Psoas muscle (tissue), 8 donors: ENCODE data around the gene SASH1. TPM values are rescaled to one million over a fixed set of nuclear protein-coding genes. Genes with fewer than 3 reads are reported as not detected.

Experiments
- ATAC-seq, 4 donors: fragments of 200-7000 bp; cut with Tn5 transposase; one replicate each; pipeline ENCODE4 v1.9.1; 2020; ENCODE audit warnings: moderate library complexity in 3 of 4, mild to moderate bottlenecking in 2 of 4
- DNase-seq, 2 donors: peaks; one replicate each; pipeline ENCODE4 v3.0.0-alpha.2; 2020
- H3K27ac ChIP-seq: fragments of 200-600 bp; one replicate; pipeline ENCODE4 v1.8.0; 2022
- H3K27me3 ChIP-seq, 3 donors: fragments of 200-600 bp in 1 of 3; one replicate each; pipeline versions ENCODE4 v1.6.1 to v1.8.0; 2013 to 2022; ENCODE audit warnings: low read length in 2 of 3, mild to moderate bottlenecking in 2 of 3, moderate library complexity in 1 of 3; ENCODE audit not compliant: insufficient read depth in 3 of 3
- H3K36me3 ChIP-seq, 2 donors: fragments of 200-600 bp in 1 of 2; one replicate each; pipeline versions ENCODE4 v1.6.1 to v1.8.0; 2013 to 2022; ENCODE audit warnings: low read depth in 1 of 2, mild to moderate bottlenecking in 1 of 2, moderate library complexity in 1 of 2; ENCODE audit not compliant: insufficient read depth in 1 of 2
- H3K4me1 ChIP-seq: fragments of 200-600 bp; one replicate; pipeline ENCODE4 v1.8.0; 2022
- H3K4me3 ChIP-seq: fragments of 200-600 bp; one replicate; pipeline ENCODE4 v1.8.0; 2022; ENCODE audit warnings: mild to moderate bottlenecking
- H3K9me3 ChIP-seq: fragments of 200-600 bp; one replicate; pipeline ENCODE4 v1.8.0; 2022
- WGBS, 3 donors: extraction: QIAGEN DNeasy Blood & Tissue Kit; methylation state at CpG; one replicate each; pipeline versions ENCODE4 v1.1.6 to v1.1.7; 2013; 5-methylcytosine and 5-hydroxymethylcytosine counted together
- intact Hi-C, 2 donors: fragments of 100-400 bp; cut with DNase I; formaldehyde crosslinking; loops; one replicate each; pipeline versions ENCODE4 v1.11.0 to v1.14.2; 2022
- polyA plus RNA-seq, 3 donors: library from polyadenylated mRNA; stranded (reverse); fragments of 200-250 nt; gene quantifications; one replicate each; pipeline ENCODE4 v1.2.3, GENCODE V29; 2013
- total RNA-seq, 4 donors: library from RNA; stranded (reverse); fragmentation: NEBNext Ultra II Directional in 2 of 4; extraction: Animal tissue kit (Norgen Biotek cat#: 25700) in 2 of 4; gene quantifications; one replicate each; pipeline versions ENCODE4 v1.2.1 to v1.2.4, GENCODE V29; 2021 to 2023
- TF ChIP-seq, protein P1 (sequence below): fragments of 200-600 bp; IDR thresholded peaks from one replicate; pipeline ENCODE4 v1.8.0; 2022; ENCODE audit warnings: antibody characterized with exemption
- donor health status: healthy with polysubstance abuse.
- donor health status: DM: no; HTN: no; CAD: no; lungs with moderate emphysema.
- donor health status: Bipolar disorder and iron deficiency.
- donor health status: healthy.
- donor health status: DM: yes; HTN: yes; CAD: no.
- donor health status: DM: no; HTN: no; CAD: no.
- donor health status: DM: no; HTN: no; CAD: no.
- donor health status: DM: yes; HTN: yes; CAD: no.

The SASH1 gene
- total and polyA plus RNA-seq, 7 donors, result 5.0 to 26.1 (median 13.0) TPM

DNA sequence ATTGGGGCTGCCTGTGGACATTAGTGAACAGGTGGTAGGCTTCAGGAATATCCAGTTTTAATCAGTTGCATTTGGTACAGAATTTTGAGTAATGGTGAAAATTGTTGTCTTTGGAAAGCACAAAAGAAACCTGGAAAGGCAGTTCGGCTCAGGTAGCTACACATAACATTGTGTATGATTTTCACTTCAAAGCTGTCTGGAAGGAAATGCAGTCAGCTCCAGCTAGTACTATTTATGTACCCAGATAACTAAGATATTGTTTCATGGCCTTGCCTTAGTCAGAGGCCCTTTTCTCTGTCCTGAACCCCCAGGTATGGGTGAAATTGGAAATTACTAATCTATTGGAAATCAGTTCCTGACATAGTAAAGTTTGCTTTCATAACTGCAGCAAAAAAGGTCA lies 208.6 kb downstream of the SASH1 start:
- intact Hi-C loops, result no loop called here
- WGBS, 3 donors, result 53 to 76% (median 55%) methylated on average over 1 of the region's 1 CpG
- H3K4me1 ChIP-seq, result no peaks in the 10 kb centered on the region
- no peaks in the 10 kb centered on the region for H3K27me3 ChIP-seq
- H3K27ac ChIP-seq, result no peak overlapping the region
- H3K9me3 ChIP-seq, result no peaks in the 10 kb centered on the region
- ATAC-seq (no peak), DNase-seq (no peak)
- TF ChIP-seq, protein P1, sequence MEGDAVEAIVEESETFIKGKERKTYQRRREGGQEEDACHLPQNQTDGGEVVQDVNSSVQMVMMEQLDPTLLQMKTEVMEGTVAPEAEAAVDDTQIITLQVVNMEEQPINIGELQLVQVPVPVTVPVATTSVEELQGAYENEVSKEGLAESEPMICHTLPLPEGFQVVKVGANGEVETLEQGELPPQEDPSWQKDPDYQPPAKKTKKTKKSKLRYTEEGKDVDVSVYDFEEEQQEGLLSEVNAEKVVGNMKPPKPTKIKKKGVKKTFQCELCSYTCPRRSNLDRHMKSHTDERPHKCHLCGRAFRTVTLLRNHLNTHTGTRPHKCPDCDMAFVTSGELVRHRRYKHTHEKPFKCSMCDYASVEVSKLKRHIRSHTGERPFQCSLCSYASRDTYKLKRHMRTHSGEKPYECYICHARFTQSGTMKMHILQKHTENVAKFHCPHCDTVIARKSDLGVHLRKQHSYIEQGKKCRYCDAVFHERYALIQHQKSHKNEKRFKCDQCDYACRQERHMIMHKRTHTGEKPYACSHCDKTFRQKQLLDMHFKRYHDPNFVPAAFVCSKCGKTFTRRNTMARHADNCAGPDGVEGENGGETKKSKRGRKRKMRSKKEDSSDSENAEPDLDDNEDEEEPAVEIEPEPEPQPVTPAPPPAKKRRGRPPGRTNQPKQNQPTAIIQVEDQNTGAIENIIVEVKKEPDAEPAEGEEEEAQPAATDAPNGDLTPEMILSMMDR, result no peak
- peaks cover 0 to 18% of the 10 kb centered on the region in 2 donors for H3K36me3 ChIP-seq
- H3K4me3 ChIP-seq, result no peak overlapping the region

DNA sequence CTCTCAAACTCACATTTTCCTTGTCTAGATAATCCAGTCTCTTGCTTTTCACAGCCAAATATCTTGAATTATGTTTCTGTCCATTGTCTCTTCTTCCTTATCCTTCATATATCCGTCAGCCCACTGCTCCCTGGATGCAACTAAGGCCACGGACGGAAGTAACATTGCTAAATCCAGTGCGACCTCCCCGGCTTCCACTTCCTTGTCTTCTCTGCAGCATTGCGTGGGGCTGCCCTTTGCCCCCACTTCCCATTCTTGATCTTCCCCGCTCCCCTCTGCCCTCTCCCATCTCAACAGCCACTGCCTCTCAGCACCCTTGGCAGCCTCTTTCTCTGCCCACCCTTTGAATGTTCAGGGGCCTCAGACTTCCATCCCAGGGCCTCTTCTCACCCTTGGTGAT lies 213.8 kb downstream of the SASH1 start:
- Histone ChIP-seq H3K27ac (no peak overlapping the region), H3K4me3 (no peak overlapping the region), H3K4me1 (no peaks in the 10 kb centered on the region), H3K27me3 (no peaks in the 10 kb centered on the region), H3K9me3 (no peaks in the 10 kb centered on the region), H3K36me3 (no peaks in the 10 kb centered on the region)
- TF ChIP-seq, protein P1, result no peak
- no peak for ATAC-seq
- DNase-seq, result no peak
- WGBS, 3 donors, result 57 to 73% (median 67%) methylated on average over 6 to 7 of the region's 7 CpGs
- intact Hi-C loops, result no loop called here

DNA sequence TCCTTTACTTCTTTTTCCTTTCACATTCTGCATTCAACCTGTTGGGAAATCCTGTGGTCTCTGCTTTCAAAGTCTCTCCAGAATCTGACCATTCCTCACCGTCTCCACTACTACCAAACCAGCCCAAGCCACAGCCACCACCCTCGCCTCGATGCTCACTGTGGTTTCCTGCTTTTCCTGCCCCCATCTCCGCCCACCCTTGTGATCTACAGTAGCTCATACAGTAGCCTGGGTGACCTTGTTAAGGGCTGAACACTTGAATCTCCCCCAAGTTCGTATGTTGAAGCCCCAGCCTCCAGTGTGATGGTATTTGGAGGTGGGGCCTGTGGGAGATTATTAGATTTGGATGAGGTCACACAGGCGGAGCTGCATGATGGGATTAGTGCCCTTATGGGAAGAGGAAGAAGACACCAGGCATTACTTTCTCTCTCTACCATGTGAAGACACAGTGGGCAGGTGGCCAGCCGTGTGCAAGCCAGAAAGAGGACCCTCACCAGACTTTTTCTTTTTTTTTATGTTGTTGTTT lies 215.2 kb downstream of the SASH1 start:
- H3K4me3 ChIP-seq, result no peak overlapping the region
- WGBS, 3 donors, result 72 to 77% (median 72%) methylated on average over 7 of the region's 7 CpGs
- no peaks in the 10 kb centered on the region for H3K9me3 ChIP-seq
- no peaks in the 10 kb centered on the region for H3K27me3 ChIP-seq
- H3K4me1 ChIP-seq, result no peaks in the 10 kb centered on the region
- no peaks in the 10 kb centered on the region for H3K36me3 ChIP-seq
- TF ChIP-seq, protein P1, result no peak
- intact Hi-C loops, result loop anchor here in 1 of 2 donors (2.0 kb wide), 1 partner anchor 389 kb away; no protein-coding TSS in a partner anchor
- ATAC-seq (no peak), DNase-seq (no peak)
- no peak overlapping the region for H3K27ac ChIP-seq

DNA sequence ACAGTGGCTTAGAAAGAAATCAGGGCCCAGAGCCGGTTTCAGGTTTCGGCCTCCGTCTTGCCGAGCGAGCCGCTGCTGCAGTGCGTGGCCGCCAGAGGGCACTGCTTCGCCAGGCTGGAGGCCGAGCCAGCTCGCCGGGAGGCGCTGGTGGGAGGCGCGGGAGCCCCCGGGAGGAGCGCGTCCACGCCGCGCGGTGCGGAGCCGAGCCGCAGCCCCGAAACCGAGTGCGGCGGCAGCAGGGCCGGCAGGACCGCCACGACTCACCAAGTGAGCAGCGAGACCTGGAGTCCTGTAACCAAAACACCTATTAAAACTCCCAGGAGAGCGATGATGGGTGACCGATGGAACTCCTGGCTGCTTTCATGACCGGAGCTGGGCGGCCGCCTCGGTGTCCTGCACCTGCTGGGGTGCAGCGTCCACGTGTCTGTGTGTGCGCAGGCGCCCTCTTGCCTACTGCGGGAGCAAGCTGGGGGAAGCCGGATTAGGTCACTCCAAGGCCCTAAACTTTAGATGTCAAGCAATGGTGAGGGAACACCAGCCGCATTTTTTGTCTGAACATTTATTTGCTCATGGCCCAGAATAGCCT lies 217.3 kb downstream of the SASH1 start:
- Histone ChIP-seq H3K4me3 (peak overlapping the region; percentile 61), H3K4me1 (no peaks in the 10 kb centered on the region), H3K27me3 (no peaks in the 10 kb centered on the region), H3K9me3 (no peaks in the 10 kb centered on the region), H3K27ac (no peak overlapping the region), H3K36me3 (no peaks in the 10 kb centered on the region)
- DNase-seq, result peak; percentile 76 to 87
- 3 to 5% (median 3%) methylated on average over 46 of the region's 46 CpGs for WGBS, 3 donors
- TF ChIP-seq, protein P1, result peak; percentile 98
- intact Hi-C loops, result loop anchor here in 1 of 2 donors (2.0 kb wide), 1 partner anchor 387 kb away; no protein-coding TSS in a partner anchor
- ATAC-seq, result peak; percentile 89 to 98 (median 93)

DNA sequence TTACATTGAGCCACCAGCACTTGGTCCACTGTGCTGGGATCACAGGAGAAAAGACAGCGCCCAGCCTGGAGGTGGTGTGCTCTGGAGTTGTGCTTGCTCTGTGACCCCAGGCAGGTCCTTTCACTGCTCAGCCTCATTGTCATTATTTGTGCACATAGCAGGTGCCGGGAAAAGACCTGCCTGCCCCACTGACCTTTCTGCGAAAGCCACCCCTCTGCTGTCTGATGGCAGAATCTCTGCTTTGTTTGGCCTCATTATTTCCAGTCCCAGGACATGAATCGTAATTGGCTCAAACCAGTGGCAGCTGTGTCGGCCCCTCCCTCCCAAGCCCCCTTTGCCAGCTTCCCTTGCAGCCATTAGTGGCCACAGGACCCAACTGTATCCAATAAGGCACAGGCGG lies 219.0 kb downstream of the SASH1 start:
- intact Hi-C loops, result no loop called here
- 82 to 91% (median 89%) methylated on average over 6 of the region's 6 CpGs for WGBS, 3 donors
- no peak for ATAC-seq

More for the DNA sequence above, 219.0 kb downstream of the SASH1 start:
- Histone ChIP-seq H3K4me3 (no peak overlapping the region), H3K27me3 (no peaks in the 10 kb centered on the region), H3K9me3 (no peaks in the 10 kb centered on the region), H3K36me3 (no peaks in the 10 kb centered on the region), H3K27ac (no peak overlapping the region), H3K4me1 (no peaks in the 10 kb centered on the region)
- TF ChIP-seq, protein P1, result no peak
- DNase-seq, result no peak
